GM12875 (cell line): ENCODE measurements around the gene RFNG.

Experiments
- H3K4me3 ChIP-seq: one replicate; pipeline ENCODE4 v1.5.1; 2011; ENCODE audit warnings: low read depth, low read length, control low read depth
- CTCF ChIP-seq: IDR thresholded peaks from 2 replicates; pipeline ENCODE4 v1.5.1; 2011; ENCODE audit warnings: low read depth, mild to moderate bottlenecking, control low read depth, inconsistent platforms, low read length, moderate library complexity, borderline replicate concordance; ENCODE audit not compliant: insufficient read depth

The RFNG gene

GRCh38 chr17:82097184-82097918 is 45.7 kb upstream of the RFNG start:
- peak overlapping the region; percentile 87 for H3K4me3 ChIP-seq
- no peak for TF ChIP-seq CTCF

GRCh38 chr17:82096709-82097183 is 45.1 kb upstream of the RFNG start:
- peak overlapping the region; percentile 87 for H3K4me3 ChIP-seq
- TF ChIP-seq CTCF, result no peak

- H3K4me3 ChIP-seq, result peak overlapping the region; percentile 87
- no peak for TF ChIP-seq CTCF
Measured at GRCh38 chr17:82095777-82096708, 44.4 kb upstream of the RFNG start.

GRCh38 chr17:82094931-82095776 is 43.5 kb upstream of the RFNG start:
- TF ChIP-seq CTCF, result no peak
- no peak overlapping the region for H3K4me3 ChIP-seq

- no peak overlapping the region for H3K4me3 ChIP-seq
- no peak for TF ChIP-seq CTCF
Measured at GRCh38 chr17:82092995-82093751, 41.6 kb upstream of the RFNG start.

- no peak overlapping the region for H3K4me3 ChIP-seq
- no peak for TF ChIP-seq CTCF
Measured at GRCh38 chr17:82092628-82092994, 41.0 kb upstream of the RFNG start.
